HG02642 (cell line): Measurements from ENCODE around the gene DZANK1.
"Not testable (repeated sequence)": the region's sequence is repeated elsewhere in the genome, so short reads cannot be mapped to it uniquely, and the experiment has no call there.

ENCODE experiments used
- ATAC-seq: cut with Tn5 transposase; IDR thresholded peaks from one replicate; pipeline ENCODE4 v1.9.1; 2021; ENCODE audit warnings: mild to moderate bottlenecking; ENCODE audit not compliant: unreplicated experiment, poor library complexity

Gene DZANK1

GRCh38 chr20:18388860-18389259, 78.0 kb downstream of the DZANK1 start:
- no peak for ATAC-seq

- no peak for ATAC-seq
These were observed 85.8 kb downstream of the DZANK1 start for GRCh38 chr20:18380908-18381529.

- no peak for ATAC-seq
These were observed 88.8 kb downstream of the DZANK1 start for GRCh38 chr20:18377896-18378481.

GRCh38 chr20:18375551-18375950, 91.3 kb downstream of the DZANK1 start:
- ATAC-seq = not testable (repeated sequence)

GRCh38 chr20:18372296-18372695, 94.5 kb downstream of the DZANK1 start:
- no peak for ATAC-seq

- no peak for ATAC-seq
These were observed 102.1 kb downstream of the DZANK1 start for GRCh38 chr20:18364768-18365167.

GRCh38 chr20:18363708-18364107, 103.1 kb downstream of the DZANK1 start:
- ATAC-seq = no peak

- ATAC-seq = no peak
These were observed 103.9 kb downstream of the DZANK1 start for GRCh38 chr20:18362916-18363315.

GRCh38 chr20:18361678-18362077, 105.2 kb downstream of the DZANK1 start:
- ATAC-seq = no peak

- no peak for ATAC-seq
These were observed 106.2 kb downstream of the DZANK1 start for GRCh38 chr20:18360635-18361034.

- no peak for ATAC-seq
These were observed 107.0 kb downstream of the DZANK1 start for GRCh38 chr20:18359854-18360253.

- not testable (repeated sequence) for ATAC-seq
These were observed 117.1 kb downstream of the DZANK1 start for GRCh38 chr20:18349749-18350148.
